IMR-90 (cell line): ENCODE results near the gene TRPM3. TPM values are rescaled to one million over a fixed set of nuclear protein-coding genes. Genes with fewer than 3 reads are reported as not detected.

Experiments used
- ATAC-seq: fragments of 200-7000 bp; cut with Tn5 transposase; 2 replicates; pipeline ENCODE4 v1.9.1; 2020; ENCODE audit warnings: low read depth, mild to moderate bottlenecking, moderate library complexity
- BruUV-seq: library from RNA; stranded (reverse); fragments of 400-500 nt; replicated peaks from 2 replicates; lab custom pipeline; 2021; lab: Mats Ljungman, UMichigan
- CTCF ChIA-PET: fragments of 300-600 bp; formaldehyde crosslinking; extraction: SDS; loops from one replicate; lab custom pipeline; 2021; ENCODE audit warnings: antibody characterized with exemption; lab: Yijun Ruan, JAX
- POLR2A ChIA-PET: fragments of 300-600 bp; sonication (Branson Sonifier 250); formaldehyde crosslinking; loops from one replicate; lab custom pipeline; 2022; ENCODE audit warnings: antibody characterized with exemption; ENCODE audit not compliant: unreplicated experiment; lab: Charles Lee
- DNase-seq: peaks from one replicate; pipeline ENCODE4 v3.0.0; 2013
- H2AFZ ChIP-seq: replicated peaks from 2 replicates; pipeline ENCODE3; 2013; ENCODE audit warnings: low read length, mild to moderate bottlenecking; ENCODE audit not compliant: poor library complexity
- H2AK5ac ChIP-seq: 2 replicates; pipeline ENCODE4 v1.6.1; 2013; ENCODE audit warnings: low read depth, low read length, inconsistent platforms
- H2AK9ac ChIP-seq: replicated peaks from 2 replicates; pipeline ENCODE3; 2013; ENCODE audit warnings: mild to moderate bottlenecking, low read depth, low read length, moderate library complexity; ENCODE audit not compliant: poor library complexity
- H2BK120ac ChIP-seq: 2 replicates; pipeline ENCODE4 v1.6.1; 2013; ENCODE audit warnings: low read depth, low read length, inconsistent platforms
- H2BK15ac ChIP-seq: 3 replicates; pipeline ENCODE4 v1.6.1; 2013; ENCODE audit warnings: low read depth, low read length, inconsistent platforms
- H2BK20ac ChIP-seq: 2 replicates; pipeline ENCODE4 v1.6.1; 2013; ENCODE audit warnings: low read depth, mild to moderate bottlenecking, inconsistent platforms, low read length, moderate library complexity
- H2BK5ac ChIP-seq: 2 replicates; pipeline ENCODE4 v1.6.1; 2013; ENCODE audit warnings: mild to moderate bottlenecking, low read depth, low read length, inconsistent platforms; ENCODE audit not compliant: poor library complexity, severe bottlenecking
- H3K14ac ChIP-seq: replicated peaks from 2 replicates; pipeline ENCODE4 v1.6.1; 2013; ENCODE audit warnings: low read depth, low read length, inconsistent platforms
- H3K18ac ChIP-seq: 2 replicates; pipeline ENCODE4 v1.6.1; 2013; ENCODE audit warnings: low read depth, low read length, control low read depth
- H3K23ac ChIP-seq: 2 replicates; pipeline ENCODE4 v1.6.1; 2013; ENCODE audit warnings: low read depth, low read length, inconsistent platforms
- H3K27ac ChIP-seq: 2 replicates; pipeline ENCODE4 v1.5.1; 2013; ENCODE audit warnings: mild to moderate bottlenecking, control low read depth, low read length; ENCODE audit not compliant: insufficient read depth
- H3K27me3 ChIP-seq: 2 replicates; pipeline ENCODE4 v1.6.1; 2013; ENCODE audit warnings: low read length; ENCODE audit not compliant: control insufficient read depth, insufficient read depth
- H3K36me3 ChIP-seq: 2 replicates; pipeline ENCODE4 v1.6.1; 2013; ENCODE audit warnings: low read length, mixed read lengths; ENCODE audit not compliant: control insufficient read depth, insufficient read depth
- H3K4ac ChIP-seq: 2 replicates; pipeline ENCODE4 v1.6.1; 2013; ENCODE audit warnings: low read depth, low read length, inconsistent platforms
- H3K4me1 ChIP-seq: 2 replicates; pipeline ENCODE4 v1.6.1; 2013; ENCODE audit warnings: low read length, mixed read lengths; ENCODE audit not compliant: control insufficient read depth, insufficient read depth
- H3K4me2 ChIP-seq: 2 replicates; pipeline ENCODE4 v1.6.1; 2013; ENCODE audit warnings: low read depth, mild to moderate bottlenecking, control low read depth, low read length, moderate library complexity
- H3K4me3 ChIP-seq: 2 replicates; pipeline ENCODE4 v1.5.1; 2013; ENCODE audit warnings: low read depth, mild to moderate bottlenecking, control low read depth, low read length, moderate library complexity; ENCODE audit not compliant: insufficient read depth
- H3K56ac ChIP-seq: 2 replicates; pipeline ENCODE4 v1.6.1; 2013; ENCODE audit warnings: low read length, inconsistent platforms; ENCODE audit not compliant: insufficient read depth; ENCODE audit errors: extremely low read depth
- H3K79me1 ChIP-seq, 2 experiments: 2 replicates each; pipeline ENCODE4 v1.6.1; 2013; ENCODE audit warnings: low read length in 2 of 2, inconsistent platforms in 1 of 2, low read depth in 1 of 2
- H3K9ac ChIP-seq: 2 replicates; pipeline ENCODE4 v1.6.1; 2013; ENCODE audit warnings: low read depth, low read length, control low read depth
- H3K9me1 ChIP-seq: 2 replicates; pipeline ENCODE4 v1.6.1; 2013; ENCODE audit warnings: low read length, inconsistent platforms; ENCODE audit not compliant: insufficient read depth
- H3K9me3 ChIP-seq: 2 replicates; pipeline ENCODE4 v1.6.1; 2013; ENCODE audit warnings: low read length; ENCODE audit not compliant: control insufficient read depth, insufficient read depth
- H4K20me1 ChIP-seq: 2 replicates; pipeline ENCODE4 v1.6.1; 2013; ENCODE audit warnings: low read length, inconsistent platforms; ENCODE audit not compliant: insufficient read depth
- H4K5ac ChIP-seq: 2 replicates; pipeline ENCODE4 v1.6.1; 2013; ENCODE audit warnings: mild to moderate bottlenecking, low read depth, low read length, control low read depth
- H4K8ac ChIP-seq, 2 experiments: 2 replicates each; pipeline ENCODE4 v1.6.1; 2013; ENCODE audit warnings: low read depth in 2 of 2, low read length in 2 of 2, control low read depth in 1 of 2, inconsistent platforms in 1 of 2
- H4K91ac ChIP-seq: 2 replicates; pipeline ENCODE4 v1.6.1; 2013; ENCODE audit warnings: low read depth, low read length, inconsistent platforms; ENCODE audit not compliant: insufficient read depth
- BHLHE40 ChIP-seq: fragments of 150-350 bp; IDR thresholded peaks from 2 replicates; pipeline ENCODE4 v1.6.1; 2016; ENCODE audit warnings: mild to moderate bottlenecking, low read depth, low read length
- CEBPB ChIP-seq: IDR thresholded peaks from 2 replicates; pipeline ENCODE4 v1.6.1; 2012; ENCODE audit warnings: low read depth, low read length, improper control_type of control experiment
- CHD1 ChIP-seq: IDR thresholded peaks from 2 replicates; pipeline ENCODE4 v1.6.1; 2012; ENCODE audit warnings: low read depth, low read length, improper control_type of control experiment
- ELK1 ChIP-seq: fragments of 150-350 bp; IDR thresholded peaks from 2 replicates; pipeline ENCODE4 v1.6.1; 2016; ENCODE audit warnings: low read depth, mild to moderate bottlenecking, low read length, moderate library complexity, borderline replicate concordance
- MXI1 ChIP-seq: IDR thresholded peaks from 2 replicates; pipeline ENCODE4 v1.6.1; 2012; ENCODE audit warnings: low read depth, mild to moderate bottlenecking, low read length, moderate library complexity, borderline replicate concordance
- NFE2L2 ChIP-seq: fragments of 150-350 bp; IDR thresholded peaks from 2 replicates; pipeline ENCODE4 v1.6.1; 2016; ENCODE audit warnings: low read depth, mild to moderate bottlenecking, low read length
- POLR2A ChIP-seq: IDR thresholded peaks from 2 replicates; pipeline ENCODE4 v1.6.1; 2012; ENCODE audit warnings: mild to moderate bottlenecking, low read depth, low read length
- RCOR1 ChIP-seq: IDR thresholded peaks from 2 replicates; pipeline ENCODE4 v1.6.1; 2012; ENCODE audit warnings: mild to moderate bottlenecking, low read length, improper control_type of control experiment; ENCODE audit not compliant: insufficient replicate concordance
- RFX5 ChIP-seq: IDR thresholded peaks from 2 replicates; pipeline ENCODE4 v1.8.0; 2012; ENCODE audit warnings: low read depth, mild to moderate bottlenecking, low read length, moderate library complexity
- SMC3 ChIP-seq: fragments of 150-350 bp; IDR thresholded peaks from 2 replicates; pipeline ENCODE4 v1.6.1; 2016; ENCODE audit warnings: low read depth, mild to moderate bottlenecking, antibody characterized with exemption, low read length, moderate library complexity
- WGBS, 2 experiments: methylation state at CpG; one replicate each; pipeline versions ENCODE4 v1.1.5 to v1.1.7; 2013; ENCODE audit warnings: missing lambda C conversion rate in 2 of 2; ENCODE audit not compliant: insufficient read length in 1 of 2; ENCODE audit errors: extremely low coverage in 2 of 2; 5-methylcytosine and 5-hydroxymethylcytosine counted together
- dilution Hi-C: fragments of 300-500 bp; cut with HindIII; formaldehyde crosslinking; loops from one replicate; pipeline ENCODE4 v1.14.3; 2018; ENCODE audit warnings: low sequenced_read_pairs; ENCODE audit not compliant: unreplicated experiment
- in situ Hi-C: fragments of 300-500 bp; cut with MboI; formaldehyde crosslinking; loops from 3 replicates; pipeline ENCODE4 v1.14.3; 2019; ENCODE audit warnings: low sequenced_read_pairs, inconsistent platforms, mixed read lengths
- intact Hi-C: fragments of 100-400 bp; cut with micrococcal nuclease; formaldehyde crosslinking; loops from 2 replicates; pipeline ENCODE4 v1.10.0; 2022
- polyA plus RNA-seq, 3 experiments: library from polyadenylated mRNA; depleted of rRNA; stranded (reverse); fragments of >200 nt; gene quantifications; 2 replicates each; pipeline ENCODE4 v1.2.3, GENCODE V29; 2012; ENCODE audit warnings: low replicate concordance in 1 of 3
- total RNA-seq: library from RNA; depleted of rRNA; stranded (reverse); fragments of >200 nt; gene quantifications from 2 replicates; pipeline ENCODE4 v1.2.3, GENCODE V29; 2012
- TF ChIP-seq, protein P1 (sequence below): conservative IDR thresholded peaks from 2 replicates; pipeline ENCODE4 v1.5.1; 2012; ENCODE audit warnings: mild to moderate bottlenecking, low read depth, low read length, improper control_type of control experiment

The TRPM3 gene
- total and polyA plus RNA-seq, 2 of the 4 experiments (the other 2 are of a cell fraction): not detected

- TF ChIP-seq BHLHE40: no peak
Measured at GRCh38 chr9:70480405-70480980, 640.9 kb downstream of the TRPM3 start (continued).

GRCh38 chr9:70479880-70480291 lies 641.5 kb downstream of the TRPM3 start:
- in situ Hi-C loops: loop anchor here (5.0 to 10.0 kb wide), 2 partner anchors 63 to 135 kb away; no protein-coding TSS in a partner anchor
- no peak for TF ChIP-seq RFX5
- no peak for TF ChIP-seq BHLHE40
- TF ChIP-seq CEBPB: no peak
- TF ChIP-seq MXI1: no peak
- no peak for TF ChIP-seq SMC3
- no peak for TF ChIP-seq ELK1
- no peak for TF ChIP-seq NFE2L2
- TF ChIP-seq RCOR1: no peak
- no peak for TF ChIP-seq CHD1
- TF ChIP-seq POLR2A: no peak
- TF ChIP-seq, protein P1, sequence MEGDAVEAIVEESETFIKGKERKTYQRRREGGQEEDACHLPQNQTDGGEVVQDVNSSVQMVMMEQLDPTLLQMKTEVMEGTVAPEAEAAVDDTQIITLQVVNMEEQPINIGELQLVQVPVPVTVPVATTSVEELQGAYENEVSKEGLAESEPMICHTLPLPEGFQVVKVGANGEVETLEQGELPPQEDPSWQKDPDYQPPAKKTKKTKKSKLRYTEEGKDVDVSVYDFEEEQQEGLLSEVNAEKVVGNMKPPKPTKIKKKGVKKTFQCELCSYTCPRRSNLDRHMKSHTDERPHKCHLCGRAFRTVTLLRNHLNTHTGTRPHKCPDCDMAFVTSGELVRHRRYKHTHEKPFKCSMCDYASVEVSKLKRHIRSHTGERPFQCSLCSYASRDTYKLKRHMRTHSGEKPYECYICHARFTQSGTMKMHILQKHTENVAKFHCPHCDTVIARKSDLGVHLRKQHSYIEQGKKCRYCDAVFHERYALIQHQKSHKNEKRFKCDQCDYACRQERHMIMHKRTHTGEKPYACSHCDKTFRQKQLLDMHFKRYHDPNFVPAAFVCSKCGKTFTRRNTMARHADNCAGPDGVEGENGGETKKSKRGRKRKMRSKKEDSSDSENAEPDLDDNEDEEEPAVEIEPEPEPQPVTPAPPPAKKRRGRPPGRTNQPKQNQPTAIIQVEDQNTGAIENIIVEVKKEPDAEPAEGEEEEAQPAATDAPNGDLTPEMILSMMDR: no peak

More at GRCh38 chr9:70479880-70480291, 641.5 kb downstream of the TRPM3 start:
- Histone ChIP-seq H4K5ac (peak overlapping the region; percentile 78), H3K9ac (peak overlapping the region; percentile 33; the same call in 1 of the 2 replicates), H3K56ac (no peak overlapping the region), H3K4me2 (peak overlapping the region; percentile 46), H3K9me3 (no peaks in the 10 kb centered on the region), H2BK15ac (0 out of 3 replicates have a peak overlapping the region, but pooled peaks have one; percentile 90), H3K27ac (peak overlapping the region; percentile 85), H2AFZ (peak overlapping the region; percentile 81), H3K36me3 (no peaks in the 10 kb centered on the region), H2BK5ac (peak overlapping the region; percentile 71), H3K79me1 (no peaks in the 10 kb centered on the region), H3K4ac (peak overlapping the region; percentile 76), H4K91ac (peak overlapping the region; percentile 78), H3K4me1 (peaks cover 19% of the 10 kb centered on the region), H3K14ac (0 out of 2 replicates have a peak overlapping the region, but pooled peaks have one; percentile 20), H3K23ac (peak overlapping the region; percentile 18; the same call in 1 of the 2 replicates), H4K20me1 (no peaks in the 10 kb centered on the region), H3K27me3 (no peaks in the 10 kb centered on the region), H2AK5ac (peak overlapping the region; percentile 49), H4K8ac (peak overlapping the region; percentile 87 to 89; a peak in 2 of 4 replicates), H2BK120ac (peak overlapping the region; percentile 88), H3K18ac (peak overlapping the region; percentile 77), H2AK9ac (peak overlapping the region; percentile 68), H2BK20ac (peak overlapping the region; percentile 28), H3K4me3 (no peak overlapping the region), H3K9me1 (peaks cover 3% of the 10 kb centered on the region)
- dilution Hi-C loops: no loop called here
- no TSS peak for BruUV-seq
- ChIA-PET POLR2A (interaction anchor here (0.7 kb wide), 1 partner anchor 59 kb away, joined by 3 read pairs; no protein-coding TSS in a partner anchor), CTCF (interaction anchor here (1.1 kb wide), 1 partner anchor 123 kb away, joined by 3 read pairs; no protein-coding TSS in a partner anchor)
- DNase-seq: peak; percentile 79
- 13% methylated on average over 2 of the region's 5 CpGs; no CpG with 5 or more reads in 1 of the 2 experiments for WGBS, 2 experiments
- intact Hi-C loops: loop anchor here (1.0 to 5.0 kb wide), 4 partner anchors 68 to 128 kb away; partner anchors contain the start of gene KLF9
- peak; percentile 10; the same call in 1 of the 2 replicates for ATAC-seq
